ENCODE results near the gene ONECUT2.

DNA sequence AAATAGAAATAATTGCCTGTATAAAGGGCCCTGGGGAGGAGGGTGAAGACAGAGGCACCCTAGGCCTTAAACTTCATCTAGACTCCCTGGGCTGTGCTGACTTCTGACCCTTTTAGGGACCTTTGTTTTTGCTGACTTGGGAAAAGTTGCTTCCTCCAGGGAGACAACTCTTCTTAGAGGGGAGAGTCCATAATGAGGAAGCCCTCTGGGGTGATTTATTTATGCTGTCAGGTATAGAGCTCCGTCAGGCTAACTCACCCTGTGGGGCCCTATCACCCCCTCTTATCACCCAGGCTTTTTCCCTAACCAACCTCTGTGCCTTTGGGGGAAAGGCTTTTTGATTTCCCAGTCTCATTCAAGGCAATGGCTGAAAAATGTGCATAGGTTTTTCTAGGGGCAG lies 8.1 kb downstream of the ONECUT2 start:
- TF ChIP-seq BACH2 (CRISPR knock-in tag; IDR thresholded peaks at IDR 0.05; ENCODE audit: borderline replicate concordance) (no peak), ZFP30 (CRISPR knock-in tag; IDR thresholded peaks at IDR 0.05) (no peak), ZC3H10 (CRISPR knock-in tag; IDR thresholded peaks at IDR 0.05) (no peak), ZNF565 (CRISPR knock-in tag; conservative IDR thresholded peaks at IDR 0.05; ENCODE audit: low read depth) (no peak), PPARA (CRISPR knock-in tag; IDR thresholded peaks at IDR 0.05; ENCODE audit: borderline replicate concordance) (no peak)
- TF ChIP-seq, protein P1, sequence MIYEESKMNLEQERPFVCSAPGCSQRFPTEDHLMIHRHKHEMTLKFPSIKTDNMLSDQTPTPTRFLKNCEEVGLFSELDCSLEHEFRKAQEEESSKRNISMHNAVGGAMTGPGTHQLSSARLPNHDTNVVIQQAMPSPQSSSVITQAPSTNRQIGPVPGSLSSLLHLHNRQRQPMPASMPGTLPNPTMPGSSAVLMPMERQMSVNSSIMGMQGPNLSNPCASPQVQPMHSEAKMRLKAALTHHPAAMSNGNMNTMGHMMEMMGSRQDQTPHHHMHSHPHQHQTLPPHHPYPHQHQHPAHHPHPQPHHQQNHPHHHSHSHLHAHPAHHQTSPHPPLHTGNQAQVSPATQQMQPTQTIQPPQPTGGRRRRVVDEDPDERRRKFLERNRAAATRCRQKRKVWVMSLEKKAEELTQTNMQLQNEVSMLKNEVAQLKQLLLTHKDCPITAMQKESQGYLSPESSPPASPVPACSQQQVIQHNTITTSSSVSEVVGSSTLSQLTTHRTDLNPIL (CRISPR knock-in tag; IDR thresholded peaks at IDR 0.05; ENCODE audit: low read depth) = no peak
- TF ChIP-seq, protein P2, sequence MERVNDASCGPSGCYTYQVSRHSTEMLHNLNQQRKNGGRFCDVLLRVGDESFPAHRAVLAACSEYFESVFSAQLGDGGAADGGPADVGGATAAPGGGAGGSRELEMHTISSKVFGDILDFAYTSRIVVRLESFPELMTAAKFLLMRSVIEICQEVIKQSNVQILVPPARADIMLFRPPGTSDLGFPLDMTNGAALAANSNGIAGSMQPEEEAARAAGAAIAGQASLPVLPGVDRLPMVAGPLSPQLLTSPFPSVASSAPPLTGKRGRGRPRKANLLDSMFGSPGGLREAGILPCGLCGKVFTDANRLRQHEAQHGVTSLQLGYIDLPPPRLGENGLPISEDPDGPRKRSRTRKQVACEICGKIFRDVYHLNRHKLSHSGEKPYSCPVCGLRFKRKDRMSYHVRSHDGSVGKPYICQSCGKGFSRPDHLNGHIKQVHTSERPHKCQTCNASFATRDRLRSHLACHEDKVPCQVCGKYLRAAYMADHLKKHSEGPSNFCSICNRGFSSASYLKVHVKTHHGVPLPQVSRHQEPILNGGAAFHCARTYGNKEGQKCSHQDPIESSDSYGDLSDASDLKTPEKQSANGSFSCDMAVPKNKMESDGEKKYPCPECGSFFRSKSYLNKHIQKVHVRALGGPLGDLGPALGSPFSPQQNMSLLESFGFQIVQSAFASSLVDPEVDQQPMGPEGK (CRISPR knock-in tag; IDR thresholded peaks at IDR 0.05; ENCODE audit: borderline replicate concordance) = no peak
